Endothelial cell of umbilical vein (primary cell): ENCODE results near the gene POLN. TPM values are rescaled to one million over a fixed set of nuclear protein-coding genes. Genes with fewer than 3 reads are reported as not detected.

Experiments used
- BruUV-seq: library from RNA; stranded (reverse); fragments of 400-500 nt; replicated peaks from 2 replicates; lab custom pipeline; 2021; lab: Mats Ljungman, UMichigan
- CTCF ChIA-PET: fragments of 300-600, 350-600 bp; sonication (Branson Sonifier 250); formaldehyde crosslinking; loops from one replicate; lab custom pipeline; 2021; ENCODE audit warnings: antibody characterized with exemption, inconsistent platforms; lab: Charles Lee
- POLR2A ChIA-PET: fragments of 300-600, 350-600 bp; sonication (Branson Sonifier 250); formaldehyde crosslinking; loops from one replicate; lab custom pipeline; 2021; ENCODE audit warnings: antibody characterized with exemption, inconsistent platforms; lab: Charles Lee
- DNase-seq: peaks from one replicate; pipeline ENCODE4 v3.0.0-alpha.2; 2011; ENCODE audit warnings: low read depth, low spot score
- FAIRE-seq: peaks from 2 replicates; lab custom pipeline; 2011; peaks lifted over from hg19 to GRCh38; lab: Jason Lieb, UNC
- H2AFZ ChIP-seq: 2 replicates; pipeline ENCODE4 v1.6.0; 2012; ENCODE audit warnings: low read depth, low read length, control low read depth, inconsistent platforms
- H3K27ac ChIP-seq: 2 replicates; pipeline ENCODE4 v1.5.1; 2011; ENCODE audit warnings: low read depth, mild to moderate bottlenecking, control low read depth, low read length, moderate library complexity; ENCODE audit not compliant: insufficient read depth
- H3K27me3 ChIP-seq, 2 experiments: 2 replicates each; pipeline versions ENCODE4 v1.6.0 to v1.6.1; 2011; ENCODE audit warnings: low read length in 2 of 2, mixed read lengths in 1 of 2; ENCODE audit not compliant: control insufficient read depth in 2 of 2, insufficient read depth in 2 of 2
- H3K36me3 ChIP-seq, 2 experiments: 2 replicates in 1 of 2; 3 replicates in 1 of 2; pipeline ENCODE4 v1.5.1; 2011; ENCODE audit warnings: low read length in 2 of 2, mild to moderate bottlenecking in 1 of 2, moderate library complexity in 1 of 2; ENCODE audit not compliant: control insufficient read depth in 2 of 2, insufficient read depth in 2 of 2; ENCODE audit errors: extremely low read depth in 1 of 2
- H3K4me1 ChIP-seq: 3 replicates; pipeline ENCODE4 v1.5.1; 2011; ENCODE audit warnings: mild to moderate bottlenecking, low read length; ENCODE audit not compliant: control insufficient read depth, insufficient read depth; ENCODE audit errors: extremely low read depth
- H3K4me2 ChIP-seq: 2 replicates; pipeline ENCODE4 v1.6.1; 2011; ENCODE audit warnings: low read length, control low read depth, mixed read lengths; ENCODE audit not compliant: insufficient read depth
- H3K4me3 ChIP-seq, 3 experiments: fragments of 200-600 bp in 1 of 3; sonication (generic), shearing (Covaris generic) in 1 of 3; replicated peaks in 1 of 3; 2 replicates each; pipeline ENCODE4 v1.5.1; 2011 to 2016; ENCODE audit warnings: control low read depth in 3 of 3, low read length in 3 of 3, mild to moderate bottlenecking in 2 of 3, inconsistent platforms in 1 of 3, low read depth in 1 of 3, moderate library complexity in 1 of 3; ENCODE audit not compliant: insufficient read depth in 1 of 3
- H3K79me2 ChIP-seq: 2 replicates; pipeline ENCODE4 v1.6.0; 2012; ENCODE audit warnings: low read length, inconsistent platforms; ENCODE audit not compliant: control insufficient read depth, insufficient read depth
- H3K9ac ChIP-seq: replicated peaks from 2 replicates; pipeline ENCODE3; 2011; ENCODE audit warnings: low read length, control low read depth; ENCODE audit not compliant: insufficient read depth; ENCODE audit errors: extremely low read depth
- H3K9me1 ChIP-seq: replicated peaks from 3 replicates; pipeline ENCODE4 v1.6.0; 2011; ENCODE audit warnings: mild to moderate bottlenecking, low read length; ENCODE audit not compliant: control insufficient read depth, insufficient read depth; ENCODE audit errors: extremely low read depth
- H3K9me3 ChIP-seq: replicated peaks from 2 replicates; pipeline ENCODE4 v1.5.1; 2012; ENCODE audit warnings: low read length, inconsistent platforms; ENCODE audit not compliant: control insufficient read depth, insufficient read depth
- H4K20me1 ChIP-seq: replicated peaks from 2 replicates; pipeline ENCODE3; 2011; ENCODE audit warnings: mild to moderate bottlenecking, low read length; ENCODE audit not compliant: control insufficient read depth, insufficient read depth; ENCODE audit errors: extremely low read depth
- EZH2 ChIP-seq: IDR thresholded peaks from 2 replicates; pipeline ENCODE4 v1.6.1; 2012; ENCODE audit warnings: borderline replicate concordance, low read depth, mild to moderate bottlenecking, moderate library complexity, low read length, inconsistent platforms; ENCODE audit not compliant: severe bottlenecking
- FOS ChIP-seq: IDR thresholded peaks from 2 replicates; pipeline ENCODE4 v1.6.1; 2011; ENCODE audit warnings: mild to moderate bottlenecking, low read length, moderate library complexity, borderline replicate concordance; ENCODE audit not compliant: insufficient read depth
- GATA2 ChIP-seq: IDR thresholded peaks from 2 replicates; pipeline ENCODE4 v1.7.0; 2011; ENCODE audit warnings: low read depth, mild to moderate bottlenecking, moderate library complexity, mixed read lengths, low read length; ENCODE audit not compliant: insufficient read length, insufficient read depth
- JUN ChIP-seq: IDR thresholded peaks from 2 replicates; pipeline ENCODE4 v1.6.1; 2011; ENCODE audit warnings: borderline replicate concordance, low read depth; ENCODE audit not compliant: insufficient read length, insufficient read depth
- MAX ChIP-seq: IDR thresholded peaks from 2 replicates; pipeline ENCODE4 v1.6.1; 2011; ENCODE audit not compliant: insufficient read depth, insufficient read length
- POLR2A ChIP-seq: IDR thresholded peaks from 2 replicates; pipeline ENCODE4 v1.6.1; 2012; ENCODE audit warnings: low read depth, mild to moderate bottlenecking, control low read depth, low read length
- POLR2AphosphoS5 ChIP-seq: IDR thresholded peaks from 2 replicates; pipeline ENCODE4 v1.6.1; 2012; ENCODE audit warnings: low read depth, mild to moderate bottlenecking, control low read depth, low read length, moderate library complexity; ENCODE audit not compliant: insufficient read depth
- dilution Hi-C: fragments of 300-500 bp; cut with MboI; formaldehyde crosslinking; loops from one replicate; pipeline ENCODE4 v1.15.0; 2019; ENCODE audit warnings: low sequenced_read_pairs; ENCODE audit not compliant: extremely low pct_ligation_motif_present
- intact Hi-C: fragments of 100-400 bp; cut with micrococcal nuclease; formaldehyde crosslinking; loops from one replicate; pipeline ENCODE4 v1.10.0; 2022
- polyA plus RNA-seq, 4 experiments: library from polyadenylated mRNA; depleted of rRNA in 3 of 4; stranded (reverse) in 3 of 4; unstranded in 1 of 4; fragments of >200 nt; gene quantifications; 2 replicates each; pipeline versions ENCODE4 v1.2.1 to v1.2.3, GENCODE V29; 2011 to 2012; ENCODE audit warnings: missing spikeins in 1 of 4
- total RNA-seq: library from RNA; stranded (reverse); gene quantifications from 2 replicates; pipeline ENCODE4 v1.2.3, GENCODE V29; 2021
- TF ChIP-seq, protein P1 (sequence below), 2 donors: IDR thresholded peaks; 1 replicate in 1 of 2; 2 replicates in 1 of 2; pipeline ENCODE4 v1.5.1; 2011; ENCODE audit warnings: low read length in 2 of 2, mild to moderate bottlenecking in 2 of 2, moderate library complexity in 2 of 2, control low read depth in 1 of 2, inconsistent platforms in 1 of 2, low read depth in 1 of 2; ENCODE audit not compliant: insufficient read depth in 1 of 2; ENCODE audit errors: extremely low read depth in 1 of 2

POLN gene
- total and polyA plus RNA-seq, 2 donors (not counting 3 experiments of a cell fraction or from before 2014, with no cell fraction given): 1.3 to 4.2 TPM

DNA sequence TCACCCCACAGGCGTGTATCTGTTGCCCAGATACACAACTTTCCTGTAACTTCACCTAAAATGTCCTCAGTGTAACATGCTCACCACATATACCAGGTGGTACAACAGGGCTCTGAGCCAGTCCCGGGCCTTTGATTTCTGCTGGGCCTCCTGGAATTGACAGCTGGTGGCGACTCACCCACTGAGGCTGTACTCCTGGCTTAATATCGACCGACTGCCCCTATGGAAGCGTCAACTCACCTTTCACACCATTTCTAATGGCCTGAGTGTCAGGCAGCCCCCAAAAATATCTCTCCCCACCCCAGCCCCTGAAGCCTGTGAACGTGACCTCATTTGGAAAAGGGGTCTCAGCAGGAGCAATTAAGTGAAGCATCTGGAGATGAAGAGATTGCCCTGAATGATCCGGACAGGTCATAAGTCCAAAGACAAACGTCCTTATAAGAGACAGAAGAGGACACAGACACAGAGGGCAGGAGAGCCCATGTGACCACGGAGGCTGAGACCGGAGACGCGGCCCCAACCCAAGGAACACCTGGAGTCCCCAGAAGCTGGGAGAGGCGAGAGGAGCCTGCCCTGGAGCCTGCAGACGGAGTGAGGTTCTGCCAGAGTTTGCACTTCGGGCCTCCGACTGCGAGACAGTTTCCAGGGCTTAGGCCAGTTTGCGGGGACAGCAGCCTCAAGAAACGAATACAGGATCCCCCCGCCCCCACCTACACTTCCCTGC, 32.6 kb upstream of the POLN start:
- BruUV-seq: no TSS peak
- Histone ChIP-seq H4K20me1 (no peaks in the 10 kb centered on the region), H3K4me1 (no peaks in the 10 kb centered on the region), H3K36me3 (no peaks in the 10 kb centered on the region), H3K9me1 (no peaks in the 10 kb centered on the region), H3K9me3 (no peaks in the 10 kb centered on the region), H3K27me3 (no peaks in the 10 kb centered on the region), H2AFZ (no peak overlapping the region), H3K27ac (no peak overlapping the region), H3K4me2 (no peak overlapping the region), H3K4me3 (no peak overlapping the region), H3K9ac (no peak overlapping the region), H3K79me2 (no peaks in the 10 kb centered on the region)
- FAIRE-seq: no peak
- CTCF ChIA-PET: no interaction called here
- no peak for DNase-seq
- intact Hi-C loops: no loop called here
- TF ChIP-seq MAX: no peak
- dilution Hi-C loops: no loop called here
- POLR2A ChIA-PET: no interaction called here

GRCh38 chr4:2273657-2274319, 31.9 kb upstream of the POLN start:
- FAIRE-seq: no peak
- no peak overlapping the region for H3K27ac ChIP-seq
- H4K20me1 ChIP-seq: no peaks in the 10 kb centered on the region
- dilution Hi-C loops (no loop called here), intact Hi-C loops (no loop called here)
- H3K4me1 ChIP-seq: no peaks in the 10 kb centered on the region
- no peaks in the 10 kb centered on the region for H3K9me3 ChIP-seq
- no peak overlapping the region for H3K4me3 ChIP-seq
- H3K79me2 ChIP-seq: no peaks in the 10 kb centered on the region
- H3K9ac ChIP-seq: no peak overlapping the region
- ChIA-PET CTCF (no interaction called here), POLR2A (no interaction called here)
- TF ChIP-seq JUN (no peak), GATA2 (no peak), POLR2AphosphoS5 (no peak), MAX (no peak), EZH2 (no peak), FOS (no peak), POLR2A (no peak)
- TF ChIP-seq, protein P1, sequence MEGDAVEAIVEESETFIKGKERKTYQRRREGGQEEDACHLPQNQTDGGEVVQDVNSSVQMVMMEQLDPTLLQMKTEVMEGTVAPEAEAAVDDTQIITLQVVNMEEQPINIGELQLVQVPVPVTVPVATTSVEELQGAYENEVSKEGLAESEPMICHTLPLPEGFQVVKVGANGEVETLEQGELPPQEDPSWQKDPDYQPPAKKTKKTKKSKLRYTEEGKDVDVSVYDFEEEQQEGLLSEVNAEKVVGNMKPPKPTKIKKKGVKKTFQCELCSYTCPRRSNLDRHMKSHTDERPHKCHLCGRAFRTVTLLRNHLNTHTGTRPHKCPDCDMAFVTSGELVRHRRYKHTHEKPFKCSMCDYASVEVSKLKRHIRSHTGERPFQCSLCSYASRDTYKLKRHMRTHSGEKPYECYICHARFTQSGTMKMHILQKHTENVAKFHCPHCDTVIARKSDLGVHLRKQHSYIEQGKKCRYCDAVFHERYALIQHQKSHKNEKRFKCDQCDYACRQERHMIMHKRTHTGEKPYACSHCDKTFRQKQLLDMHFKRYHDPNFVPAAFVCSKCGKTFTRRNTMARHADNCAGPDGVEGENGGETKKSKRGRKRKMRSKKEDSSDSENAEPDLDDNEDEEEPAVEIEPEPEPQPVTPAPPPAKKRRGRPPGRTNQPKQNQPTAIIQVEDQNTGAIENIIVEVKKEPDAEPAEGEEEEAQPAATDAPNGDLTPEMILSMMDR (IDR thresholded peaks at IDR 0.05; ENCODE audit: extremely low read depth in 1 of 2, insufficient read depth in 1 of 2, low read depth in 1 of 2, low read length in 2 of 2): no peak
- no peak overlapping the region for H2AFZ ChIP-seq
- no peak overlapping the region for H3K4me2 ChIP-seq
- no peaks in the 10 kb centered on the region for H3K9me1 ChIP-seq
- no peak for DNase-seq
- BruUV-seq: no TSS peak
- no peaks in the 10 kb centered on the region for H3K27me3 ChIP-seq
- no peaks in the 10 kb centered on the region for H3K36me3 ChIP-seq
